Right lobe of liver (tissue), 4 donors: ENCODE results near the gene ZNF438.

Experiments used
- CTCF ChIP-seq, 4 donors: fragments of 200-600 bp in 3 of 4; fragments of 450-650 bp in 1 of 4; IDR thresholded peaks; one replicate each; pipeline versions ENCODE4 v1.5.1 to v1.8.0; 2016 to 2022; ENCODE audit warnings: antibody characterized with exemption in 4 of 4, mild to moderate bottlenecking in 2 of 4
- POLR2A ChIP-seq: fragments of 450-650 bp; IDR thresholded peaks from one replicate; pipeline ENCODE4 v1.6.1; 2017; ENCODE audit warnings: antibody characterized with exemption, mild to moderate bottlenecking
- donor health status: DM: no; HTN: no; CAD: no.
- donor health status: DM: no; HTN: no; CAD: no.
- donor health status: DM: no; HTN: yes; CAD: no.

GRCh38 chr10:31036209-31036608 is 4.5 kb upstream of the ZNF438 start:
- no peak for TF ChIP-seq POLR2A
- no peak for TF ChIP-seq CTCF (IDR thresholded peaks at IDR 0.05)
